ENCODE results near the gene ZNF618. TPM values are rescaled to one million over a fixed set of nuclear protein-coding genes. Genes with fewer than 3 reads are reported as not detected.
A peak's percentile ranks its signal among the peaks of the same experiment; 100 is the strongest.

ZNF618 gene
- total RNA-seq, 2 donors from 2014 or later, result 16.6 to 24.9 TPM

GRCh38 chr9:114046875-114047274, 170.8 kb downstream of the ZNF618 start:
- ATAC-seq (ENCODE audit: insufficient number of reproducible peaks, low FRiP score, low read depth), result no peak
- Histone ChIP-seq H3K9me3 (no peaks in the 10 kb centered on the region), H3K27ac (no peak overlapping the region), H3K4me1 (ENCODE audit: control insufficient read depth in 1 of 2, low read depth in 2 of 2) (no peaks in the 10 kb centered on the region), H3K27me3 (replicated peaks; ENCODE audit: insufficient read depth) (no peaks in the 10 kb centered on the region), H3K4me3 (no peak overlapping the region), H3K36me3 (peaks cover 24% of the 10 kb centered on the region)
- TF ChIP-seq CTCF (IDR thresholded peaks at IDR 0.05), result no peak
- DNase-seq (ENCODE audit: low spot score), result no peak

DNA sequence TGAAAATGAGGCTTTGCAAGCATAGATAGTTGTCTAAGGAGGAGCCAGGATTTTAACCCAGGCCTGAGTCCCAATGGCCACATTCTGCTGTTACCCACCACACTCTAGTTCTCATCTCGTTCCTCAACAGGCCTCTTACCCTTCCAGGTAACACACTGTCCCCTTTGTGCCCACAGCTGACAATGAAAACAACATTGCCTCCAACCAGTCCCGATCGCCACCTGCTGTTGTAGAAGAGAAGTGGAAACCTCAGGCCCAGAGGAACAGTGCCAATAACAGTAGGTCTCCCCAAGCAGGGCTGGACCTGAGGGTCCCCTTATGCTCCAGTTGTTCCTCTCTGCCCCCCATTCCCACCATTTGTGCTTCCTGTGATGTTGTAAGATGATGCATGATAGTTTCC, 171.6 kb downstream of the ZNF618 start:
- ATAC-seq (ENCODE audit: insufficient number of reproducible peaks, low FRiP score, low read depth) (no peak), DNase-seq (ENCODE audit: low spot score) (no peak)
- no peaks in the 10 kb centered on the region for H3K9me3 ChIP-seq
- TF ChIP-seq CTCF (IDR thresholded peaks at IDR 0.05), result peak; percentile 24
- H3K27ac ChIP-seq, result no peak overlapping the region
- no peaks in the 10 kb centered on the region for H3K27me3 ChIP-seq (replicated peaks; ENCODE audit: insufficient read depth)
- peaks cover 25% of the 10 kb centered on the region for H3K36me3 ChIP-seq
- no peak overlapping the region for H3K4me3 ChIP-seq
- no peaks in the 10 kb centered on the region for H3K4me1 ChIP-seq (ENCODE audit: control insufficient read depth in 1 of 2, low read depth in 2 of 2)

GRCh38 chr9:114048533-114049415, 172.7 kb downstream of the ZNF618 start:
- no peak for DNase-seq (ENCODE audit: low spot score)
- no peak overlapping the region for H3K4me3 ChIP-seq
- H3K4me1 ChIP-seq (ENCODE audit: control insufficient read depth in 1 of 2, low read depth in 2 of 2), result no peaks in the 10 kb centered on the region
- no peak overlapping the region for H3K27ac ChIP-seq
- H3K36me3 ChIP-seq, result peaks cover 22% of the 10 kb centered on the region
- no peaks in the 10 kb centered on the region for H3K27me3 ChIP-seq (replicated peaks; ENCODE audit: insufficient read depth)
- no peak for TF ChIP-seq CTCF (IDR thresholded peaks at IDR 0.05)
- no peaks in the 10 kb centered on the region for H3K9me3 ChIP-seq
- no peak for ATAC-seq (ENCODE audit: insufficient number of reproducible peaks, low FRiP score, low read depth)

DNA sequence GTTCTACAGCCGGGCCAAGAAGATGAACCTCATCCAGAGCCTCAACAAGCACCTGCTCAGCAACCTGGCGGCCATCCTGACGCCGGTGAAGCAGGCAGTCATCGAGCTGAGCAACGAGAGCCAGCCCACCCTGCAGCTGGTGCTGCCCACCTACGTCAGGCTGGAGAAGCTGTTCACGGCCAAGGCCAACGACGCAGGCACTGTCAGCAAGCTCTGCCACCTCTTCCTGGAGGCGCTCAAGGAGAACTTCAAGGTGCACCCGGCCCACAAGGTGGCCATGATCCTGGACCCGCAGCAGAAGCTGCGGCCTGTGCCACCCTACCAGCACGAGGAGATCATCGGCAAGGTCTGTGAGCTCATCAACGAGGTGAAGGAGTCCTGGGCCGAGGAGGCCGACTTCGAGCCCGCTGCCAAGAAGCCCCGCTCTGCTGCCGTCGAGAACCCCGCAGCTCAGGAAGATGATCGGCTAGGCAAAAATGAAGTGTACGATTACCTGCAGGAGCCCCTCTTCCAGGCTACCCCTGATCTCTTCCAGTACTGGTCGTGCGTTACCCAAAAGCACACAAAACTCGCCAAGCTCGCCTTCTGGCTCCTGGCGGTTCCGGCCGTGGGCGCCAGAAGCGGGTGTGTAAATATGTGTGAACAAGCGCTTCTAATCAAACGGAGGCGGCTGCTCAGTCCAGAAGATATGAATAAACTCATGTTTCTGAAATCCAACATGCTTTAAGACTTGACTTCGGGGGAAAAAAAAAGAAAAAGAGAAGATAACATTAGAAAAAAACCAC, 173.5 kb downstream of the ZNF618 start:
- Histone ChIP-seq H3K27ac (no peak overlapping the region), H3K27me3 (replicated peaks; ENCODE audit: insufficient read depth) (no peaks in the 10 kb centered on the region), H3K9me3 (no peaks in the 10 kb centered on the region), H3K4me1 (ENCODE audit: control insufficient read depth in 1 of 2, low read depth in 2 of 2) (no peaks in the 10 kb centered on the region), H3K36me3 (peaks cover 26% of the 10 kb centered on the region), H3K4me3 (no peak overlapping the region)
- no peak for ATAC-seq (ENCODE audit: insufficient number of reproducible peaks, low FRiP score, low read depth)
- no peak for DNase-seq (ENCODE audit: low spot score)
- no peak for TF ChIP-seq CTCF (IDR thresholded peaks at IDR 0.05)

GRCh38 chr9:114050226-114050568, 174.1 kb downstream of the ZNF618 start:
- no peaks in the 10 kb centered on the region for H3K9me3 ChIP-seq
- H3K4me1 ChIP-seq (ENCODE audit: control insufficient read depth in 1 of 2, low read depth in 2 of 2), result no peaks in the 10 kb centered on the region
- DNase-seq (ENCODE audit: low spot score) (no peak), ATAC-seq (ENCODE audit: insufficient number of reproducible peaks, low FRiP score, low read depth) (no peak)
- no peak for TF ChIP-seq CTCF (IDR thresholded peaks at IDR 0.05)
- no peak overlapping the region for H3K4me3 ChIP-seq
- H3K36me3 ChIP-seq, result peaks cover 26% of the 10 kb centered on the region
- no peak overlapping the region for H3K27ac ChIP-seq
- no peaks in the 10 kb centered on the region for H3K27me3 ChIP-seq (replicated peaks; ENCODE audit: insufficient read depth)

All from thoracic aorta (tissue), 2 donors.